Tibial nerve (tissue), 3 donors: Measurements from ENCODE around the gene FAM200B.

Experiments used
- CTCF ChIP-seq, 5 experiments: fragments of 200-600 bp in 3 of 5; fragments of 450-650 bp in 2 of 5; sonication (generic) in 3 of 5; IDR thresholded peaks; one replicate each; pipeline ENCODE4 v1.5.1; 2016 to 2019; ENCODE audit warnings: antibody characterized with exemption in 5 of 5, mild to moderate bottlenecking in 3 of 5, moderate library complexity in 2 of 5
- POLR2A ChIP-seq, 2 donors: fragments of 450-650 bp; IDR thresholded peaks; one replicate each; pipeline ENCODE4 v1.6.1; 2017; ENCODE audit warnings: antibody characterized with exemption in 2 of 2, mild to moderate bottlenecking in 2 of 2, moderate library complexity in 2 of 2

- TF ChIP-seq POLR2A (IDR thresholded peaks at IDR 0.05) (no peak), CTCF (IDR thresholded peaks at IDR 0.05) (no peak)
Measured at GRCh38 chr4:15677507-15677988, 4.1 kb upstream of the FAM200B start.
